HG03558 (cell line): ENCODE data around the gene ERBB2.
A peak's percentile ranks its signal among the peaks of the same experiment; 100 is the strongest.
"Not testable (repeated sequence)": the region's sequence is repeated elsewhere in the genome, so short reads cannot be mapped to it uniquely, and the experiment has no call there.

ENCODE experiments used
- ATAC-seq: cut with Tn5 transposase; IDR thresholded peaks from one replicate; pipeline ENCODE4 v1.9.1; 2021; ENCODE audit warnings: moderate number of reproducible peaks; ENCODE audit not compliant: unreplicated experiment; ENCODE audit errors: extremely low read depth

ERBB2 gene

GRCh38 chr17:39754958-39755553 lies 55.2 kb downstream of the ERBB2 start:
- ATAC-seq, result no peak

DNA sequence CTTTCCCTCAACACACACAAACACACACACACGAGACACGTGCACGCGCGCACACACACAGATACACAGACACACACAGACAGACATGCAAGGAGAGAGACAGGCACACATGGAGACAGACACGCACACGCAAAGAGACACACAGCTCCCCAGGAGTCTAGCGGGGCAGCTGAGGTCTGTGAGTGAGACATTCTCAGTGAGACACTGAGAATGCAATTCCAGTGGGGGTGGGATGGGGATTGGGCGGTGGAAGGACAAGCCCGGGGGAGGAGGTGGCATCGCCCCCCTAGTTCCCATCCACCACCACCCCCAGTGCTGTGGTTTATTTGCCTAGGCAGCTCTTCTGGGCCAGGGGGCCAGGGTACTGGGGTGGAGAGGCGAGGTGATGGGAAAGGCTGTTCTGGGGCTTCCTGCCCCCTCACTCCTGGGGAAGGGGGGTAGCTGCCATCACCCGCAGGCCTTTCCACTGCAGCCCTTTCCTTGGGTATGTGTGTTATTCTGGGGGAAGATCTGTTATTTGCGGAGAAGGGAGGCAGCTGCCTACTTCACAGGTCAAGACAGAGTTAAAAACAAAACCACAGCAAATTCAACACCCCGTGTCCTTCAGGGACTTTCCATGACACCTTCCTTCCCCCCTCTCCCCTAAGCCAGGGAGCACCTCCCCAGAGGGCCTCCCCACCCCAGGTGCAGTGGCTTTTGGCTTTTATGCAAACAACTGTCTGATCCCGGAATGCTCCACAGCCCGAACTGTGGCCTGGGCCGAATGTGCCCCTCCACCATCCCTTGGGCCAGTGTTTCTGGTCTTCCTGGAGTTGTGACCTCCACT lies 55.9 kb downstream of the ERBB2 start:
- ATAC-seq, result no peak

DNA sequence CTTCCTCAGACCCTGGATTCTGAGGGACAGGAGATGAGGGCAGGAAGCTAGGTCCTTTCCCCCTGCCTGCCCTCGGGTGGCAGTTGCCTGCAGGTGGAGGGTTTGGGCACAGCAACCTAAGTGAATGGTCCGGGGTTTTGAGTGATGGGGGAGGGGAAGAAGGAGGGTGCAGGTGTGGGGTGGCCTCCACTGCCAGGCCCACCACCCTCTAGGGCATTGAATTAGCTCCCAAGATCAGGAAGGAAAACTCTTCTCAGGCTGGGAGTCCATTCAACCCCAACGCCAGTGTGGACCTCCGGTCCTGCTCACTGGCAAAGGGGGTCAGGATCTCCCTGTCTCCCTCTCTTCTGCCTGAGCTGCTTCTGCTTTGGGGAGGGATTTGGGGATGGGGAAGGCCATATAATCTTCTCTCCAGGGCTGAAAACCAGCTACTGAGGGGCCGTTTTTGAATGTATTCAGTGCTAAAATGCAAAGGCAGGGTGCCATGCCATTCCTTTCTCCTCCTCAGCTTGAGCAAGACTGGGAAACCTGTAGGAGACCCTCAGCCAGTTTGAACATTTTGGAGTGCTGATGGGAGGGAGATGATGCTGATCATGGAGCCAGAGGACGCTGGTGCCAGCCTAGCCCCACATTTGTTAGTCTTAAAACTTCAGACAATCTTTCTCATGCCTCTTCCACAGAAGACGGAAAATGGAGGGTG lies 56.7 kb downstream of the ERBB2 start:
- ATAC-seq, result no peak

GRCh38 chr17:39757176-39757662 lies 57.4 kb downstream of the ERBB2 start:
- no peak for ATAC-seq

GRCh38 chr17:39757931-39758873 lies 58.3 kb downstream of the ERBB2 start:
- no peak for ATAC-seq

GRCh38 chr17:39759204-39759603 lies 59.3 kb downstream of the ERBB2 start:
- ATAC-seq, result no peak

GRCh38 chr17:39761861-39762496 lies 62.1 kb downstream of the ERBB2 start:
- no peak for ATAC-seq

DNA sequence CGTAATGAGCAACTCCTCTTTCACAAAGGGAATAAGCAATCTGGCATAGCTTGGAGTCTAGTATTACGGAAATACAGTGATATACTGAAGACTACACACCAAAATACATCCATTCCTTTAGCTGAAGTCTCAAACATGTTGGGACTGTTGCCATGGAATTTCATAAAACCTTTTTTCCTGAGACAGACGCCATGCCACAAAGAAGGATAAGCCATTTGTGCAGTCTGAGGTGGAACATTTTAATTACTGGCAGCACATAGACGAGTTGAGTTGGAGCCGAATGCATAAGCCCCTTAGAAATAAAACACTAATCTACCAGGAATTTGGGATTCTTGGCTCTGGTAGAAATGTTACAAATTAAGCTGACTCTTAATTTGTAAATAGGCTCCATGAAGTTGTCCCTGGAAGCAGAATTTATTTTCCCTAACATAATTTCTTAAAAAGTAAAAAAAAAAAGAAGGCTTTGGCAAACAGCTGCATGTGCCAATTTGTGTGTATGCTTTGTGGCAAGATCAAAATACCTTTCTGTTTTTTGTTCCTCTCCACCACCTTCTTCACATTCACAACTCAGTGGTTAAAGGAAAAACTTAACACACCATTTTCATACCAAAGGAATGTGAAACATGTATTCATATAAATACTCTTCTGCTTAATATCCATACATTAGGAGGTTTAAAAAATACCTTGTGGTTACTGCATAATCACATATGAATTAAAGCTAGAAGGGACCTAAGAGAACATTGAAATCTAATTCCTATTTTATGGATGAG lies 63.4 kb downstream of the ERBB2 start:
- ATAC-seq, result no peak

GRCh38 chr17:39764171-39764570 lies 64.3 kb downstream of the ERBB2 start:
- ATAC-seq, result not testable (repeated sequence)

- ATAC-seq, result no peak
Observed at GRCh38 chr17:39765175-39765574, 65.3 kb downstream of the ERBB2 start.

GRCh38 chr17:39765766-39766165 lies 65.9 kb downstream of the ERBB2 start:
- no peak for ATAC-seq

- ATAC-seq, result no peak
Observed at GRCh38 chr17:39767147-39767546, 67.3 kb downstream of the ERBB2 start.

DNA sequence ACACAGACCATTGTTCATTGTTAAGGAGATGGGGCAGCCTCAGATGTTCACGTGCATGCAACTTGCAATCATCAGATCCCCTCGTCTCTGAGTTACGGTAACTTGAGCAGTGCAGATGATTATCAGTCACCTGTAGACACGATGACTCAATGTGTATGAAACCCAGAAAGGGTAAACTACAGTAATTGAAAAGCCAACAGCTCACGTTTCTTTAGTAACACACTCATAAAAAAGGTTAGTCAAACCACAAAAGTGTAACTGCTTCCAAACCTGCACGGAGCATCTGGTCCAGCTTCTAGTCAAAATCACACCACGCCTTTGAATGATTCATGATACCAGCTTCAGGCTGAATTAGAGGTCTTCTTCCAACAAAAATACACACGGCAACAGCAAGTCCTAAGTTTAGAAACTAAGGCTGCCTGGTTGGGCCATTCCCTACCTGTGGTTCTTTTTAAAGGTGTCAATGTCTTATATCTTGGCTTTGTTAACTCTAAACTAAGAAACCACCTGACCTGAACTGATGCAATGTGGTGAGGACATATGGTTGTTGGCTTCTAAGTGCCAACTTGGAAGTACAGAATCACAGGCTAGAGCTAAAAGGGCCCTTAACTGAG lies 70.2 kb downstream of the ERBB2 start:
- peak; percentile 58 for ATAC-seq

- no peak for ATAC-seq
Observed at GRCh38 chr17:39772415-39772814, 72.6 kb downstream of the ERBB2 start.

- no peak for ATAC-seq
Observed at GRCh38 chr17:39772987-39773934, 73.4 kb downstream of the ERBB2 start.

DNA sequence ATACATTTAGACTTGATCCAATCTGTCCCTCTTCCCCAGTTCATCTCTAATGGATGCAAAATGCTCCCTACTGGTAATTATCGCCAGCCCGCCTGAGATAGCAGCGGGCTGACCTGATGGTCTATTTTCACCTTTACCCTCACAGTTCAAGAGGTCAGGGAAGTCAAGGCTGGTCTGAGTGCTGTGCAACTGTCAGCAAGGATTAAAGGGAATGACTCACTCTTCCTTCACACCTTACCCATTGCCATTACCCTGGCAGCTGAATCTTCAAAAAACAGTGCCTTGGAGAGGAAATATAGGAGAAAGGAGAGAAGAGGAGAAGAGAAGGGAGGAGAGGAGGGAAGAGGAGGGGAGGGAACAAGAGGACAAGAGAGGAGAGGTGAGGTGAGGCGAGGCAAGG lies 74.2 kb downstream of the ERBB2 start:
- ATAC-seq, result no peak

DNA sequence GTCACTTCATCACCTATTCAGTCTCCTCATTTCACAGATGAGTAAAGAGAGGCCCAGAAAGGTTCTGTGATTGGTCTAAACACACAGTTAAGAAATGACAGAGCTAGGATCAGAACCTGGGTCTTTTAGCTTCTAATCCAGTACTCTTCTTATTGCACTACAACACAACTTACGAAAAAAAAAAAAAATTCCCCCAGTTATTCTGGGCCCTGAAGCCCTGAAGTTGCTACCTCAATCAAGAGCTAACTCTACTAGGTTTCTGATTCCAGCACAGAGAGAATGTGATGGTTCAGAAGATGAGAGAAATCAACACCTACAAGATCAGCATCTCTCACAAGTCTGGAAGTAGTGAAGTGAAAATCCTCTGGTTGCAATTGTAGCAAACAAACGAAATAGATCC lies 75.2 kb downstream of the ERBB2 start:
- ATAC-seq, result no peak
